ENCODE results near the gene XPR1. TPM values are rescaled to one million over a fixed set of nuclear protein-coding genes. Genes with fewer than 3 reads are reported as not detected.

The XPR1 gene
- total RNA-seq, 1 donor from 2014 or later: 35.2 TPM

DNA sequence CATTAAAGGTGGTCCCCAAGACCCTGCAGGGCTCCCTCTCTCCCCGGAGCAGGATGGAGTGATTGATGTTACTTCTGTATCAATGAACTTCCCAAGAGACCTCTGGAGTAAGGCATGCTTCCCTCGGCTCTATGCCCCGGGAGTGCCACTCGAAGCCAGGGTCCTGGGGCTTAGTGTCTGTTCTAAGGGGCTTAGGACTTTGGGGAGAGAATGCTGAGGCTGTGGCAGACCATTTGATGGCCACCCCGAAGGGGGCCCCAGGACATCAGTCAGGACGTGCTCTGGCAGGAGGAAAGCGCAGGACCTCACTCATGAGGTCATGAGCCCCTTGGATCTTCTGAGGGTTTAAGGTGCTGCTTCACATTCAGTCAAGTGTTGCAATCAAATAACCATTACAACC, 288.4 kb downstream of the XPR1 start:
- no peak for FAIRE-seq
- Histone ChIP-seq H3K4me1 (ENCODE audit: insufficient read depth, low read length) (no peaks in the 10 kb centered on the region), H3K9ac (ENCODE audit: low read length) (no peak overlapping the region), H3K27ac (ENCODE audit: low read depth, low read length) (no peak overlapping the region), H3K4me2 (ENCODE audit: low read length) (no peak overlapping the region), H3K79me2 (ENCODE audit: insufficient read depth, low read length) (no peaks in the 10 kb centered on the region), H4K20me1 (ENCODE audit: insufficient read depth, low read length) (no peaks in the 10 kb centered on the region), H3K4me3 (ENCODE audit: insufficient read depth, low read depth, low read length) (no peak overlapping the region), H3K9me3 (ENCODE audit: insufficient read depth, low read depth, low read length) (no peaks in the 10 kb centered on the region), H3K27me3 (ENCODE audit: insufficient read depth, low read length) (no peaks in the 10 kb centered on the region), H2AFZ (ENCODE audit: low read depth, low read length) (no peak overlapping the region), H3K36me3 (ENCODE audit: insufficient read depth, low read length) (no peaks in the 10 kb centered on the region)
- Mint-ChIP-seq H3K27me3 (ENCODE audit: low read depth, unreplicated experiment) (peaks cover 22% of the 10 kb centered on the region), H3K27ac (ENCODE audit: unreplicated experiment) (no peak overlapping the region), H3K4me1 (ENCODE audit: low read depth, unreplicated experiment) (peaks cover 18% of the 10 kb centered on the region), H3K9me3 (ENCODE audit: unreplicated experiment) (no peaks in the 10 kb centered on the region), H3K36me3 (ENCODE audit: low read depth, unreplicated experiment) (peaks cover 4% of the 10 kb centered on the region), H3K4me3 (ENCODE audit: unreplicated experiment) (no peak overlapping the region)
- DNase-seq (ENCODE audit: low read depth): no peak
- TF ChIP-seq, protein P1, sequence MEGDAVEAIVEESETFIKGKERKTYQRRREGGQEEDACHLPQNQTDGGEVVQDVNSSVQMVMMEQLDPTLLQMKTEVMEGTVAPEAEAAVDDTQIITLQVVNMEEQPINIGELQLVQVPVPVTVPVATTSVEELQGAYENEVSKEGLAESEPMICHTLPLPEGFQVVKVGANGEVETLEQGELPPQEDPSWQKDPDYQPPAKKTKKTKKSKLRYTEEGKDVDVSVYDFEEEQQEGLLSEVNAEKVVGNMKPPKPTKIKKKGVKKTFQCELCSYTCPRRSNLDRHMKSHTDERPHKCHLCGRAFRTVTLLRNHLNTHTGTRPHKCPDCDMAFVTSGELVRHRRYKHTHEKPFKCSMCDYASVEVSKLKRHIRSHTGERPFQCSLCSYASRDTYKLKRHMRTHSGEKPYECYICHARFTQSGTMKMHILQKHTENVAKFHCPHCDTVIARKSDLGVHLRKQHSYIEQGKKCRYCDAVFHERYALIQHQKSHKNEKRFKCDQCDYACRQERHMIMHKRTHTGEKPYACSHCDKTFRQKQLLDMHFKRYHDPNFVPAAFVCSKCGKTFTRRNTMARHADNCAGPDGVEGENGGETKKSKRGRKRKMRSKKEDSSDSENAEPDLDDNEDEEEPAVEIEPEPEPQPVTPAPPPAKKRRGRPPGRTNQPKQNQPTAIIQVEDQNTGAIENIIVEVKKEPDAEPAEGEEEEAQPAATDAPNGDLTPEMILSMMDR (IDR thresholded peaks at IDR 0.05; ENCODE audit: insufficient read depth, low read depth, low read length): no peak
- TF ChIP-seq EZH2 (IDR thresholded peaks at IDR 0.05; ENCODE audit: insufficient read depth, low read length): no peak

DNA sequence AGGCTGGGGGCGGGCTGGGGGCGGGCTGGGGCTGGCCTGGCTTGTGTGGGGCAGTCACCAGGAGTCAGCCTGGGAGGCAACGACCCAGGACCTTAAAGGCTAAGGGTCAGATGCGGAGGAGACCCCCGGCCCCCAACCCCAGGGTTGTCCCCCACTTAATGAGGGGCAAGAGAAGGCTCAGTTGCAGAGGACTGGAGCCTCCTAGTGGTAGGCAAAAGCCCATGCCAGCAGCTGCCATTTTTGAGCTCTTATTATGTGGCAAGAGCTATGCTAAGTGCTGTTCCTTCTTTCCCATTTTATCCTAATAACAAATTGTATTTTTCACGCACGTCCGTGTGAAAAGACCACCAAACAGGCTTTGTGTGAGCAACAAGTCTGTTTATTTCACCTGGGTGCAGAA, 288.9 kb downstream of the XPR1 start:
- TF ChIP-seq, protein P1 (IDR thresholded peaks at IDR 0.05; ENCODE audit: insufficient read depth, low read depth, low read length): no peak
- no peak for TF ChIP-seq EZH2 (IDR thresholded peaks at IDR 0.05; ENCODE audit: insufficient read depth, low read length)
- Mint-ChIP-seq H3K4me3 (ENCODE audit: unreplicated experiment) (no peak overlapping the region), H3K36me3 (ENCODE audit: low read depth, unreplicated experiment) (peaks cover 2% of the 10 kb centered on the region), H3K4me1 (ENCODE audit: low read depth, unreplicated experiment) (peaks cover 18% of the 10 kb centered on the region), H3K27ac (ENCODE audit: unreplicated experiment) (no peak overlapping the region), H3K27me3 (ENCODE audit: low read depth, unreplicated experiment) (peaks cover 17% of the 10 kb centered on the region), H3K9me3 (ENCODE audit: unreplicated experiment) (no peaks in the 10 kb centered on the region)
- Histone ChIP-seq H4K20me1 (ENCODE audit: insufficient read depth, low read length) (no peaks in the 10 kb centered on the region), H3K27ac (ENCODE audit: low read depth, low read length) (no peak overlapping the region), H3K79me2 (ENCODE audit: insufficient read depth, low read length) (no peaks in the 10 kb centered on the region), H3K9ac (ENCODE audit: low read length) (no peak overlapping the region), H3K36me3 (ENCODE audit: insufficient read depth, low read length) (no peaks in the 10 kb centered on the region), H3K4me1 (ENCODE audit: insufficient read depth, low read length) (no peaks in the 10 kb centered on the region), H3K9me3 (ENCODE audit: insufficient read depth, low read depth, low read length) (no peaks in the 10 kb centered on the region), H3K27me3 (ENCODE audit: insufficient read depth, low read length) (no peaks in the 10 kb centered on the region), H3K4me2 (ENCODE audit: low read length) (no peak overlapping the region), H2AFZ (ENCODE audit: low read depth, low read length) (no peak overlapping the region), H3K4me3 (ENCODE audit: insufficient read depth, low read depth, low read length) (no peak overlapping the region)
- FAIRE-seq (no peak), DNase-seq (ENCODE audit: low read depth) (no peak)

DNA sequence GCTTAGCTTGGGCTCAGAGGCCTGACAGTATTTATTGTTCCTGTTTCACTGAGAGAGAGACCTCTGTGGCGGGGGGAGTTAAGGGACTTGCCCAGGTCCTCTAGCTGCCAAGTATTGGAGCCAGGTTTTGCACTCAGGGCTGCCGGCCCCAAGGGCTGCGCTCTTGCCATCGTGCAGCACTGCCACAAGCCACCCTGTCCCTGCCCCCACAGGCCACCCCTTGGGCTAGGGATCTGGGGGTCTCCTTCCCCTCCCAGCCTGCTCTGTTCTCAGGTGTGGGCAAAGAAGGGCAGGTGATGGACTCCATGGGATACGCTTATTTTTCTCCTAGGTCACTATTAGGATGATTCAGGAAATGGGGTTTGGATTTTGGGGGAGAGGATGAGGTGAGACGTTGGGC, 289.6 kb downstream of the XPR1 start:
- Mint-ChIP-seq H3K4me3 (ENCODE audit: unreplicated experiment) (no peak overlapping the region), H3K36me3 (ENCODE audit: low read depth, unreplicated experiment) (peaks cover 2% of the 10 kb centered on the region), H3K4me1 (ENCODE audit: low read depth, unreplicated experiment) (peaks cover 21% of the 10 kb centered on the region), H3K9me3 (ENCODE audit: unreplicated experiment) (no peaks in the 10 kb centered on the region), H3K27me3 (ENCODE audit: low read depth, unreplicated experiment) (peaks cover 14% of the 10 kb centered on the region), H3K27ac (ENCODE audit: unreplicated experiment) (no peak overlapping the region)
- no peaks in the 10 kb centered on the region for H3K27me3 ChIP-seq (ENCODE audit: insufficient read depth, low read length)
- no peak overlapping the region for H3K27ac ChIP-seq (ENCODE audit: low read depth, low read length)
- no peak for TF ChIP-seq EZH2 (IDR thresholded peaks at IDR 0.05; ENCODE audit: insufficient read depth, low read length)
- TF ChIP-seq, protein P1 (IDR thresholded peaks at IDR 0.05; ENCODE audit: insufficient read depth, low read depth, low read length): no peak
- H4K20me1 ChIP-seq (ENCODE audit: insufficient read depth, low read length): no peaks in the 10 kb centered on the region
- DNase-seq (ENCODE audit: low read depth): no peak
- no peak overlapping the region for H3K4me3 ChIP-seq (ENCODE audit: insufficient read depth, low read depth, low read length)
- H3K9me3 ChIP-seq (ENCODE audit: insufficient read depth, low read depth, low read length): no peaks in the 10 kb centered on the region
- H3K79me2 ChIP-seq (ENCODE audit: insufficient read depth, low read length): no peaks in the 10 kb centered on the region
- H3K9ac ChIP-seq (ENCODE audit: low read length): no peak overlapping the region
- no peak for FAIRE-seq
- H2AFZ ChIP-seq (ENCODE audit: low read depth, low read length): no peak overlapping the region
- no peaks in the 10 kb centered on the region for H3K36me3 ChIP-seq (ENCODE audit: insufficient read depth, low read length)
- no peak overlapping the region for H3K4me2 ChIP-seq (ENCODE audit: low read length)
- peaks cover under 1% of the 10 kb centered on the region for H3K4me1 ChIP-seq (ENCODE audit: insufficient read depth, low read length)
